Ascending aorta (tissue), 2 donors: ENCODE measurements around the gene HPN. TPM values are rescaled to one million over a fixed set of nuclear protein-coding genes. Genes with fewer than 3 reads are reported as not detected.

Experiments used
- DNase-seq, 2 donors: peaks; one replicate each; pipeline ENCODE4 v3.0.0-alpha.2; 2019; ENCODE audit warnings: low spot score in 2 of 2
- H3K27ac ChIP-seq, 2 donors: fragments of 200-600 bp; sonication (generic); one replicate each; pipeline ENCODE4 v1.5.1; 2016 to 2017; ENCODE audit warnings: mild to moderate bottlenecking in 1 of 2
- H3K27me3 ChIP-seq: fragments of 200-600 bp; sonication (generic); one replicate; pipeline ENCODE4 v1.5.1; 2017
- H3K36me3 ChIP-seq, 2 donors: fragments of 200-600 bp; sonication (generic); one replicate each; pipeline ENCODE4 v1.5.1; 2016
- H3K4me1 ChIP-seq, 2 donors: fragments of 200-600 bp; sonication (generic); one replicate each; pipeline ENCODE4 v1.5.1; 2016 to 2017; ENCODE audit warnings: mild to moderate bottlenecking in 1 of 2
- H3K4me3 ChIP-seq, 2 donors: fragments of 200-600 bp; sonication (generic); one replicate each; pipeline ENCODE4 v1.5.1; 2016 to 2017; ENCODE audit warnings: mild to moderate bottlenecking in 1 of 2
- H3K9me3 ChIP-seq, 2 donors: fragments of 200-600 bp; sonication (generic); one replicate each; pipeline ENCODE4 v1.5.1; 2016
- intact Hi-C: fragments of 100-400 bp; cut with DNase I; formaldehyde crosslinking; loops from one replicate; pipeline ENCODE4 v1.15.1; 2023
- total RNA-seq: library from RNA; depleted of rRNA; stranded (reverse); fragments of >200 nt; gene quantifications from one replicate; pipeline ENCODE4 v1.1.0, GENCODE V29; 2016
- TF ChIP-seq, protein P1 (sequence below), 3 experiments: fragments of 200-600 bp in 2 of 3; fragments of 450-650 bp in 1 of 3; sonication (generic) in 2 of 3; IDR thresholded peaks; one replicate each; pipeline ENCODE4 v1.5.1; 2016 to 2019; ENCODE audit warnings: antibody characterized with exemption in 3 of 3, mild to moderate bottlenecking in 1 of 3, moderate library complexity in 1 of 3

The HPN gene
- total RNA-seq, 1 donor from 2014 or later: 0.85 TPM

- TF ChIP-seq, protein P1, sequence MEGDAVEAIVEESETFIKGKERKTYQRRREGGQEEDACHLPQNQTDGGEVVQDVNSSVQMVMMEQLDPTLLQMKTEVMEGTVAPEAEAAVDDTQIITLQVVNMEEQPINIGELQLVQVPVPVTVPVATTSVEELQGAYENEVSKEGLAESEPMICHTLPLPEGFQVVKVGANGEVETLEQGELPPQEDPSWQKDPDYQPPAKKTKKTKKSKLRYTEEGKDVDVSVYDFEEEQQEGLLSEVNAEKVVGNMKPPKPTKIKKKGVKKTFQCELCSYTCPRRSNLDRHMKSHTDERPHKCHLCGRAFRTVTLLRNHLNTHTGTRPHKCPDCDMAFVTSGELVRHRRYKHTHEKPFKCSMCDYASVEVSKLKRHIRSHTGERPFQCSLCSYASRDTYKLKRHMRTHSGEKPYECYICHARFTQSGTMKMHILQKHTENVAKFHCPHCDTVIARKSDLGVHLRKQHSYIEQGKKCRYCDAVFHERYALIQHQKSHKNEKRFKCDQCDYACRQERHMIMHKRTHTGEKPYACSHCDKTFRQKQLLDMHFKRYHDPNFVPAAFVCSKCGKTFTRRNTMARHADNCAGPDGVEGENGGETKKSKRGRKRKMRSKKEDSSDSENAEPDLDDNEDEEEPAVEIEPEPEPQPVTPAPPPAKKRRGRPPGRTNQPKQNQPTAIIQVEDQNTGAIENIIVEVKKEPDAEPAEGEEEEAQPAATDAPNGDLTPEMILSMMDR (IDR thresholded peaks at IDR 0.05): no peak
- no peak for DNase-seq
- Histone ChIP-seq H3K27ac (peak overlapping the region; percentile 2 to 31), H3K4me3 (no peak overlapping the region), H3K4me1 (peaks cover 2 to 4% of the 10 kb centered on the region in 2 donors), H3K36me3 (peaks cover 30 to 41% of the 10 kb centered on the region in 2 donors), H3K9me3 (no peaks in the 10 kb centered on the region), H3K27me3 (no peaks in the 10 kb centered on the region)
- intact Hi-C loops: no loop called here
These were observed 32.6 kb upstream of the HPN start for GRCh38 chr19:35008891-35009341.

- DNase-seq: no peak
- H3K27ac ChIP-seq: peak overlapping the region in 1 of 2 donors; percentile 2
- peaks cover 2 to 4% of the 10 kb centered on the region in 2 donors for H3K4me1 ChIP-seq
- intact Hi-C loops: no loop called here
- H3K4me3 ChIP-seq: no peak overlapping the region
- peaks cover 37 to 49% of the 10 kb centered on the region in 2 donors for H3K36me3 ChIP-seq
- no peaks in the 10 kb centered on the region for H3K27me3 ChIP-seq
- TF ChIP-seq, protein P1 (IDR thresholded peaks at IDR 0.05): no peak
- H3K9me3 ChIP-seq: no peaks in the 10 kb centered on the region
These were observed 31.8 kb upstream of the HPN start for GRCh38 chr19:35009424-35010415.

DNA sequence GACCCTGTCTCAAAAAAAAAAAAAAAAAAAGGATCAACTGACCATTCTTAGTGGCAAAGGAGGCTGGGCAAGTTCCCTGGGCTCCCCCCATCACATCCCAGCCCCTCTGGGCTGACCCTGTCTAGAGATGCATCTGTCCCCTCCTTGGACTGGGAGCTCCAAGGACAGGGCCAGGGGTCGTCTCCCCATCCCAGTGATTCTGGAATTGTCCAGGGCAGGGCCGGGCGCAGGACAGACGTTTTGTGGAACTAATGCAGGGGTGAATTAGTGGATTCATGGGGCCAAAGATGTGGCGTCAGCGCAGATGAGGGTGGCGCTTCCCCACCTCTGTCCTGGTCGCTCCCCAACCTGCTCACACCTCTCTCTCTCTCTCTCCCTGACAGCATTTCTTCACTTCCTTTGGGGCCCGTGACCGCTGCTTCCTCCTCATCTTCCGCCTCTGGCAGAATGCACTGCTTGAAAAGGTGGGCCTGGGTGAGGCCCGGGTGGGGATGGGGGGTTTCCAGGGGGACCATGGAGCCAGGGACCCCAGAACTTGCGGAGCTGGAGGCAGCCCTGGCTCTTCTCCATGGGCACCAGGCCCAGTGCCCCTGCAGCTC lies 30.3 kb upstream of the HPN start:
- Histone ChIP-seq H3K36me3 (peaks cover 48 to 57% of the 10 kb centered on the region in 2 donors), H3K9me3 (no peaks in the 10 kb centered on the region), H3K4me1 (peaks cover 0 to 4% of the 10 kb centered on the region in 2 donors), H3K4me3 (no peak overlapping the region), H3K27ac (no peak overlapping the region), H3K27me3 (no peaks in the 10 kb centered on the region)
- TF ChIP-seq, protein P1 (IDR thresholded peaks at IDR 0.05): no peak
- intact Hi-C loops: no loop called here
- DNase-seq: no peak

DNA sequence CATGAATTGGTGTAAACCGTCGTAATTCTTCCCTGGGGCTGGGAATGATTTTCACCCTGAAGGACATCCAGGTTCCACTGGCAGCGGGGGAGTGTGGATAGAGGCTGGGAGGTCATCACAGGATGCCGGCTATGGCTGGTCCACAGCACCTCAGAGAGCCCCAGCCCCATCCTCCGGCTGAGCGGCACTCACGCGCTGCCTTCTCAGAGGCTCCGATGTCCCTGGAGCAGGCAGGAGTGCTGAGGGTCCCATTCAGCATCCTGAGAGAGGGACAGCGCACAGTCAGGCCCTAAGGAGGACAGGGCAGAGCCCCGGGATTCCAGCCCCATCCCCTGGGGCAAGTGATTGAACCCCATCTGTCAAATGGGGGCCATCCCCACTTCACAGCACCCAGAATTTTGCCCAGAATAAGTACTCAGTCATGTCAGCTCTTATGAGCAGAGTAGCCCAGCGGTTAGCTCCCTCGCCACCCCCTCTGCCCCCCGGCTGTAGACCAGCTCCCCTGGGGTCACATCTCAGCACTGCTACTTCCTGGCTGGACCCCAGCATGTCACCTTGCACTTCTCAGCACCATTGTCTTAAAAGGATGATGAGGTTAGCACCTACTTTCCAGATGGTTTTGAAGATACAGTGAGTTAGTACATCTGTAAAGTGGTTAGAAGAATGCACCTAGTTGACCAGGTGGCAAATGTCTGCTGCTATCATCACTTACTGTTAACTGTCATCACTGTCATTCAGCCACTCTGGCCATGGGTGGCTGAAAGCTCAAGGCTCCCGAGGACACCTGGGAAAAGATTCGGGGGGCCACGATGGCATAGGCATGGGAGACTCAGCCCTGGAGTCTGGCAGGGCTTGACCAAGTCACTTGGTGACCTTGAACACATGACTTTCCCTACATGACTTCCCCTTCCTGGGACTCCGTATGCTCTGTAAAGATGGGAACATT lies 29.5 kb upstream of the HPN start:
- Histone ChIP-seq H3K27me3 (no peaks in the 10 kb centered on the region), H3K4me1 (peaks cover 0 to 4% of the 10 kb centered on the region in 2 donors), H3K27ac (peak overlapping the region in 1 of 2 donors; percentile 15), H3K4me3 (no peak overlapping the region), H3K9me3 (no peaks in the 10 kb centered on the region), H3K36me3 (peaks cover 54 to 65% of the 10 kb centered on the region in 2 donors)
- TF ChIP-seq, protein P1 (IDR thresholded peaks at IDR 0.05): no peak
- no peak for DNase-seq
- intact Hi-C loops: no loop called here
